ENCODE data around the gene C19orf47.

C19orf47 gene

GRCh38 chr19:40313229-40313983 is 34.8 kb downstream of the C19orf47 start:
- DNase-seq, result no peak

- DNase-seq, result peak; percentile 72
These were observed 35.7 kb downstream of the C19orf47 start for GRCh38 chr19:40312533-40312932.

- DNase-seq, result no peak
These were observed 38.5 kb downstream of the C19orf47 start for GRCh38 chr19:40309666-40310065.

GRCh38 chr19:40305403-40305802 is 42.8 kb downstream of the C19orf47 start:
- peak; percentile 92 for DNase-seq

- DNase-seq, result no peak
These were observed 43.9 kb downstream of the C19orf47 start for GRCh38 chr19:40304306-40304705.

- DNase-seq, result no peak
These were observed 44.4 kb downstream of the C19orf47 start for GRCh38 chr19:40303765-40304164.

GRCh38 chr19:40302224-40303011 is 45.8 kb downstream of the C19orf47 start:
- no peak for DNase-seq

GRCh38 chr19:40300668-40301067 is 47.5 kb downstream of the C19orf47 start:
- DNase-seq, result no peak

- DNase-seq, result no peak
These were observed 50.2 kb downstream of the C19orf47 start for GRCh38 chr19:40298026-40298425.

- no peak for DNase-seq
These were observed 53.6 kb downstream of the C19orf47 start for GRCh38 chr19:40294560-40294959.

GRCh38 chr19:40286971-40287421 is 61.2 kb downstream of the C19orf47 start:
- DNase-seq, result no peak

- no peak for DNase-seq
These were observed 61.8 kb downstream of the C19orf47 start for GRCh38 chr19:40286235-40286970.

- peak; percentile 100 for DNase-seq
These were observed 62.6 kb downstream of the C19orf47 start for GRCh38 chr19:40285353-40286234.

- DNase-seq, result peak; percentile 40
These were observed 63.5 kb downstream of the C19orf47 start, which contains the start of gene AKT2 for GRCh38 chr19:40284501-40285352. TSS of gene AKT2 (minus strand) at chr19:40285345. CDS start at chr19:40265267, 20,078 bp downstream.

- no peak for DNase-seq
These were observed 64.0 kb downstream of the C19orf47 start for GRCh38 chr19:40284251-40284500.

- DNase-seq, result no peak
These were observed 64.6 kb downstream of the C19orf47 start for GRCh38 chr19:40283414-40284250.

- DNase-seq, result no peak
These were observed 65.3 kb downstream of the C19orf47 start for GRCh38 chr19:40282920-40283319.

- DNase-seq, result no peak
These were observed 66.0 kb downstream of the C19orf47 start for GRCh38 chr19:40282209-40282580.

- DNase-seq, result no peak
These were observed 66.6 kb downstream of the C19orf47 start for GRCh38 chr19:40281381-40282208.

Measured in hematopoietic multipotent progenitor cell treated with erythropoietin and hydrocortisone succinate and interleukin-3 and kit ligand, for 8 days (in vitro differentiated cells).